ENCODE data around the gene GTF2I.

GRCh38 chr7:74725840-74726239 lies 68.3 kb downstream of the GTF2I start:
- no peak for TF ChIP-seq CTCF (conservative IDR thresholded peaks at IDR 0.05)
- TF ChIP-seq ZFX (IDR thresholded peaks at IDR 0.05) = no peak

Measured in C4-2B (cell line).